Heart left ventricle (tissue), 13 donors: ENCODE measurements around the gene GNB3.

Experiments
- POLR2A ChIP-seq, 2 donors: fragments of 450-650 bp; IDR thresholded peaks; one replicate each; pipeline ENCODE4 v1.6.1; 2017; ENCODE audit warnings: antibody characterized with exemption in 2 of 2, mild to moderate bottlenecking in 2 of 2, moderate library complexity in 2 of 2
- TF ChIP-seq, protein P1 (sequence below), 12 donors: fragments of 200-600 bp; sonication (generic) in 4 of 12; IDR thresholded peaks; one replicate each; pipeline versions ENCODE4 v1.5.0 to v1.8.0; 2018 to 2022; ENCODE audit warnings: antibody characterized with exemption in 12 of 12, mild to moderate bottlenecking in 5 of 12
- donor health status: ischemic (EF 13 %, LVEDD 7.1; RV severe dilation, severe dysfunction).
- donor health status: DM: no; HTN: yes; CAD: no.
- donor health status: DM: no; HTN: no; CAD: no.
- donor health status: ischemic (EF 25% LVEDD 6.9; RV normal size, moderate dysfunction).
- donor health status: ischemic (EF 25% LVEDD 5.7; RV mildly dilated, moderate dysfunction).
- donor health status: ischemic (EF 35%, LVEDD 5.7; RV mildly dilated, moderate dysfunction).
- donor health status: nonischemic (EF 11% LVEDD 7.7; RV severe dilation, severe dysfunction).
- donor health status: DM: yes; HTN: yes; CAD: no.
- donor health status: PGD.
- donor health status: ischemic (EF 29% LVEDD 5.4; RV normal size, mild dysfunction).
- donor health status: nonischemic (EF 23%, LVEDD 6.1; RV moderate dilation, normal function).

DNA sequence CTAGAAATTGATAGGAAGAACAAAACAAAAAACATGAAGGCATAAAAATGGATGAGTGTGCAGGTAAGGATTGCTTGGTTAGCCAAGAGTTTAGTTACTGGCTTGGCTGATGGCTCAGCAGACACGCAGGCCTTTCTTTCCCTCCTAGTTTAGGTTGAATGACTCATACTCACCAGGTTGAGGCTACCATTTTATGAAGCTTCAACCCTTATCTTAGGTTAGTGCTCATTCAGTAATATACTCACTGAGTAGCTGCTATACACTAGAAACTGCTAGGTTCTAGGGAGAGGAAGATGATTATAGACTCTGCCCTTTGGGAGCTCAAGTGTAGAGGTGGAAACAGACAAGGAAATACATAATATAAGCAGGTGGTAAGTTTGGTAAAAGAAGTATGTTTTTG lies 6.5 kb upstream of the GNB3 start:
- TF ChIP-seq, protein P1, sequence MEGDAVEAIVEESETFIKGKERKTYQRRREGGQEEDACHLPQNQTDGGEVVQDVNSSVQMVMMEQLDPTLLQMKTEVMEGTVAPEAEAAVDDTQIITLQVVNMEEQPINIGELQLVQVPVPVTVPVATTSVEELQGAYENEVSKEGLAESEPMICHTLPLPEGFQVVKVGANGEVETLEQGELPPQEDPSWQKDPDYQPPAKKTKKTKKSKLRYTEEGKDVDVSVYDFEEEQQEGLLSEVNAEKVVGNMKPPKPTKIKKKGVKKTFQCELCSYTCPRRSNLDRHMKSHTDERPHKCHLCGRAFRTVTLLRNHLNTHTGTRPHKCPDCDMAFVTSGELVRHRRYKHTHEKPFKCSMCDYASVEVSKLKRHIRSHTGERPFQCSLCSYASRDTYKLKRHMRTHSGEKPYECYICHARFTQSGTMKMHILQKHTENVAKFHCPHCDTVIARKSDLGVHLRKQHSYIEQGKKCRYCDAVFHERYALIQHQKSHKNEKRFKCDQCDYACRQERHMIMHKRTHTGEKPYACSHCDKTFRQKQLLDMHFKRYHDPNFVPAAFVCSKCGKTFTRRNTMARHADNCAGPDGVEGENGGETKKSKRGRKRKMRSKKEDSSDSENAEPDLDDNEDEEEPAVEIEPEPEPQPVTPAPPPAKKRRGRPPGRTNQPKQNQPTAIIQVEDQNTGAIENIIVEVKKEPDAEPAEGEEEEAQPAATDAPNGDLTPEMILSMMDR (IDR thresholded peaks at IDR 0.05) = no peak
- no peak for TF ChIP-seq POLR2A (IDR thresholded peaks at IDR 0.05)
